ENCODE measurements around the gene DNAJB1.
A peak's percentile ranks its signal among the peaks of the same experiment; 100 is the strongest.

DNAJB1 gene

GRCh38 chr19:14473073-14473977, 44.9 kb downstream of the DNAJB1 start:
- DNase-seq (ENCODE audit: low read depth in 2 of 2): no peak

- DNase-seq (ENCODE audit: low read depth in 2 of 2): peak; percentile 70 to 71
These were observed 45.8 kb downstream of the DNAJB1 start for GRCh38 chr19:14472202-14472938.

DNA sequence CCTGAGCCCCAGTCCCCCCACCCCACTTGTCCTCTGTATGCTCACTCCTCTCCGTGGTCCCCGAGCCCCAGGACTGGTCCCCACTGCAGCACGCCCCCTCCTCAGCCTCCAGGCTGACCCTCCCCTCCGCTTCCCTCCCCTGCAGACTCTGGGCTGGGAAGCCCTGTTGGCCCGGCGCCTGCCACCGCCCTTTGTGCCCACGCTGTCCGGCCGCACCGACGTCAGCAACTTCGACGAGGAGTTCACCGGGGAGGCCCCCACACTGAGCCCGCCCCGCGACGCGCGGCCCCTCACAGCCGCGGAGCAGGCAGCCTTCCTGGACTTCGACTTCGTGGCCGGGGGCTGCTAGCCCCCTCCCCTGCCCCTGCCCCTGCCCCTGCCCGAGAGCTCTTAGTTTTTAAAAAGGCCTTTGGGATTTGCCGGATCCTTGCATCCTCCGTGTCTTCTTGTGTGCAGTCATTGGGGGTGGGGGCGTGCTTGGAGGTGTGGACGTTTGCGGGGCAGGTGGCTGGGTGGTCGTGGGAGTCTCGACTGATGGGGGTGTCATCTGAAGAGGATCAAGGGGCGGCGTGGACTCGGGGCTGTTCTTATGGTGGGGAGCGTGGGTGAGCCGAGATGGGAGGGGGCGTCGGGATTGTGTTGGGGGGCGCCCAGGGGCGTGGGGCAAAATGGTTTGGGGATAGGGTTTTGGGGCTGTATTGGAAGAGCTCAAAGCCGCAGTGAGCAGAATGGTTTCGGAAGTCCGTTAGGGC, 46.6 kb downstream of the DNAJB1 start:
- DNase-seq (ENCODE audit: low read depth in 2 of 2): no peak

GRCh38 chr19:14470031-14470876, 47.9 kb downstream of the DNAJB1 start:
- no peak for DNase-seq (ENCODE audit: low read depth in 2 of 2)

GRCh38 chr19:14467816-14468215, 50.4 kb downstream of the DNAJB1 start:
- no peak for DNase-seq (ENCODE audit: low read depth in 2 of 2)

DNA sequence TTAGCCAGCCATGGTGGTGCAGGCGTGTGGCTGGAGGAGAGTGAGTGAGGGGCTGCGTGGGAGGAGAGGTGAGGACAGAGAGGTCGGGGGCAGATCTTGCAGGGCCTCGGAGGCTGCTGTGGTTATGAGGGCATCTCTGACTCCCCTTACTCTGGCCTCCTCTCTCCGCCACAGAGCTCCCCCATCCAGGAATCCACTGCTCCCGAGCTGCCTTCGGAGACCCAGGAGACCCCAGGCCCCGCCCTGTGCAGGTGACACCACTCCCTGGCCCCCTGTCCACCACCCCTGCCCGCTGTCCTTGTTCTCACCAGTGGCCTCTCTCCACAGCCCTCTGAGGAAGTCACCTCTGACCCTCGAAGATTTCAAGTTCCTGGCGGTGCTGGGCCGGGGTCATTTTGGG, 50.8 kb downstream of the DNAJB1 start:
- DNase-seq (ENCODE audit: low read depth in 2 of 2): no peak
